Stimulated activated CD4-positive, alpha-beta T cell treated with anti-CD3 and anti-CD28 coated beads, Interleukin-2, amount 100 ng/mL, for 24 hours (primary cell): ENCODE data around the gene VWC2.
A peak's percentile ranks its signal among the peaks of the same experiment; 100 is the strongest.

Source experiments
- DNase-seq, 2 donors: peaks; one replicate each; pipeline ENCODE4 v3.0.0-alpha.2; 2020

The VWC2 gene

GRCh38 chr7:49852619-49853462 lies 79.4 kb downstream of the VWC2 start:
- DNase-seq, result peak in 1 of 2 donors; percentile 11

DNA sequence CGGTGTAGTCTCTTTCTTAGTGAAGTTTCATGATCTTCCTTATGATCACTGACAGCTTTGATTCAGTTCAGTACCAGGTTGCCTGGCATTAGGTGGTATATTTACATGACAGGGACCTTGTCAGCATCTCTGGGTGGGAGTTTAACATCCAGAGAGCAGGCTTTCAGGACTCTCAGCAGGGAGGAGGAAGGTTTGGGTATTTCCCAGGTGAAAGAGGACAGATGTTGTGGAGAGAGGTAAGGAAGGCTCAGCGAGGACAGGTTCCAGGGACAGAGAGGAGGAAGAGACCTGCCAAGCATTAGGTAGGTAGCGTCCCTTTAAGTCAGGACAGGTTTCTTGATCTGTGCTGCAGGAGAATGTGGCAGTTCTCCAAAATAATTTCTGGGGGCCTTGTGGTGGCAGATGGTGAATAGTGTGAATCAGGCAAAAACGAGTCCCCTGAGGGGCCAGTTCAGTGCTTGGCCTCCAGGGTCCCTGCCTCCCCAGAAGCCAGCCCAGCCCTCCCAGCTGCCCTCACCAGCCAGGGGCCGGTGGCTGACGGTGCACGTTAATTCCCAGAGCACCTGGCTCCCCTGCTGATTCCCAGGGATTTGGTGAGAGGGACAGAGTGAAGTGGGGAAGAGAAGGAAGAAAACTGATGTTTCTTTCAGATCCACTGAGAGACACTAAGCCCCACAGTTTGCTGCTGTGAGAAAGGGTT lies 82.0 kb downstream of the VWC2 start:
- DNase-seq, result no peak

GRCh38 chr7:49860293-49860692 lies 86.9 kb downstream of the VWC2 start:
- DNase-seq, result no peak

- DNase-seq, result no peak
Observed at GRCh38 chr7:49866076-49866735, 92.8 kb downstream of the VWC2 start.

GRCh38 chr7:49866910-49867309 lies 93.5 kb downstream of the VWC2 start:
- DNase-seq, result no peak

DNA sequence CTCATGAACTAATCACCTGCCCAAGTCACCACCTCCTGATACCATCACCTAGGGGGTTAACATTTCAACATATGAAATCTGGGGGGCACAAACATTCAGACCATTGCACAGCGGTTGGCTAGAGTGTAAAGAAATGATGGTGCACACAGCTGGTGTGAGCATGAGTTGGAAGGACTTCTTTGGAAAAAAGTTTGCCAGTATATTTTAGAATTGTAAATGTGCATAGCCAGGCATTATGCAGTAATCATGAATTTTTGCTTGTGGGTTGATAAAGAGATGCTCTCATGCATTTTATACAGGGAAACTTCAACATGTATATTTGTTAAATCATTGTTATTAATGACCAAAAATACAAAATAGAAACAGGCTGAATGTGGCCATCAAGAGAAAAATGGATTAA lies 100.0 kb downstream of the VWC2 start:
- no peak for DNase-seq

GRCh38 chr7:49875336-49875735 lies 101.9 kb downstream of the VWC2 start:
- DNase-seq, result no peak

- no peak for DNase-seq
Observed at GRCh38 chr7:49876202-49876601, 102.8 kb downstream of the VWC2 start.

GRCh38 chr7:49878089-49878488 lies 104.7 kb downstream of the VWC2 start:
- no peak for DNase-seq

DNA sequence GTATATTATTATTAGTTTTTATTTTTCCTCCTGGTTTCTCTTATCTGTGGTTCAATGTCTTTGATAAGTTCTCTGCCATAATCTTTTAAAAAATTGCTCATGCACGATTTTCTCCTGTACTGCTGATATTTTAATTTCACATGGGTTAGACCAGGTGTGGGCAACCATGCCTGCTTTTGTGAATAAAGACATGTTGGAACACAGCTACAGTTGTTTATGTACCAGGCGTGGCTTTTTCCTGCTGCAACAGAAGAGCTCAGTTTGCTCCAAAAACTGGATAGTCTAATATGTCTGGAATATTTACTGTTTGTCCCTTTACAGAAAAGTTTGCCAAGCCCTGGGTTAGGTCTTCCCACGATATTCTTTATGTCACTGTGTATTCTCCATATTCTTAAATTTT lies 105.2 kb downstream of the VWC2 start:
- DNase-seq, result no peak

DNA sequence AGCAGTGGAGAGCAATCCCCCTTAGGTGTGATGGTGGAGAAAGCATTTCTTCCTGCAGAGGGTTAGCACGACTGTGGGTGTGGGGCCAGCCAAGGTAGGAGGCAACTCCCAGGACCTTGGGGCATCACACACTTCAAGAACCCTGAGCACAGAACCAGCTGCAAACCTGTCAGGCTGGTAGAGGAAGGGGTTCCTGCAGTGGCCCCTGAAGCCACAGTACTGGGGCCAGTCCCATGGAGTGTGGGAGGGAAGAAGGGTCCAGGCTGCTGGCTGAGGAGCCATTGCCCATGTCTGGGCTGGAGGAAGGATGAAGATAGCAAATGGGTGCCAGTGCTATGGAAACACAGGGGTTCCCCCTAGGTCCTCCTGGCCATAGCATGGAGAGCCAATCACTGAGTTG lies 110.5 kb downstream of the VWC2 start:
- no peak for DNase-seq

GRCh38 chr7:49885593-49886285 lies 112.3 kb downstream of the VWC2 start:
- no peak for DNase-seq

GRCh38 chr7:49892481-49892880 lies 119.0 kb downstream of the VWC2 start:
- no peak for DNase-seq

GRCh38 chr7:49893131-49893530 lies 119.7 kb downstream of the VWC2 start:
- no peak for DNase-seq

DNA sequence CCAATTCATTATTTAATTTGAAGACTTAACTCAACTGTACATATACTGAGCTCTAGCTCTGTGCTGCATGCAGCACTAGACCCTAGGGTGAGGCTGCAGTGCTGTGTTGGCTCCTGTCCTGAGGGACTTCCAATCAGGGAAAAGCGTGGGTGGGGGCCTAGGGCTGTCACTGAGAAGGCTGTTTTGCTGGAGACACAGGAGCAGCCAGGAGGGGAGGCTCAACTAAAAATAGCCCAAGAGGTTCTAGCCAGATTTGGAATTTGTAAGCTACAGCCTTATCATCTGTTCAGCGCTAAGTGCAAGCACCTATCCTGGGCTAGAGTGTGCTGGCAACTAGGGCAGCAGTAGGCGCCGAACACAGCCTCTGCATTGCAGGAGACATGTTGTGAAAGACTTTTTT lies 121.1 kb downstream of the VWC2 start:
- no peak for DNase-seq

- no peak for DNase-seq
Observed at GRCh38 chr7:49911909-49912308, 138.5 kb downstream of the VWC2 start.

DNA sequence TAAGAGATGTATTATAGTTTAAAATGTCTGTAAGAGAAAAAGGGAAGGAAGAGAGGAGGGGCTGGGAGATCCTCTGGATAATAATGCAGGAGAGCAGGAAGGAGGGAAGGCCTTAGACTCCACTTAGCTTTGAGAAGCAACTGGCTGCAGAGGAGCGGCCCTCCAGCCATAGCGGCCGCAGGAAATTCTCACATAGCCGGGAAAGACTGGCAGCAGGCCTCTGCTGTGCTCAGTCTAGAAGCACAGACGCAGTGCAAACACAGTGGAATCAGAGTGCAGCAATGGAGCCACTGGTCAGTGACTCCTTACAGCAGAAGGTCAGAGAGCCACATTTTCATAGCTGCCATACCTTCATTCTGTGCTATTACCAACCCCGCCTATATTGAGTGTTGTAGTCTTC lies 153.3 kb downstream of the VWC2 start:
- DNase-seq, result no peak

- no peak for DNase-seq
Observed at GRCh38 chr7:49927631-49928030, 154.2 kb downstream of the VWC2 start.

- DNase-seq, result no peak
Observed at GRCh38 chr7:49928787-49929186, 155.3 kb downstream of the VWC2 start.

- DNase-seq, result no peak
Observed at GRCh38 chr7:49931627-49932026, 158.2 kb downstream of the VWC2 start.

DNA sequence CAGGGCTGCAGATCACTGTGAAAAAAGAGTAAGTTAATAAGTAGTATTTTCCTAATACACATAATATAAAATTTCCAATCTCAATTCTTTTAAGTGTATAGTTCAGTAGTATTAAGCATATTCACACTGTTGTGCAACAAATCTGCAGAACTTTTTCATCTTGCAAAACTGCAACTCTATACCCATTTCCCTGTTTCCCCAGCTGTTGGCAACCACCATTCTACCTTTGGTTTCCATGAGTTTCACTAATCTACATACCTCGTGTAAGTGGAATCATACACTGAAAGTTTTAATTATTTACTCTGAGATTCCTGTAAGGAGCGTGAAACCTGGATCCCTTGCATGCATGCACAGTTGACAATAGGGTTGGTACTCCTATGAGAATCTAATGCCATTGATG lies 164.2 kb downstream of the VWC2 start:
- no peak for DNase-seq
